Astrocyte (in vitro differentiated cells and primary cell): ENCODE data around the gene CD200.

Experiments
- CTCF ChIP-seq: IDR thresholded peaks from 2 replicates; pipeline ENCODE4 v1.5.1; 2011; ENCODE audit warnings: low read depth, mild to moderate bottlenecking, inconsistent platforms, low read length, moderate library complexity; ENCODE audit not compliant: insufficient read depth
- EZH2 ChIP-seq: IDR thresholded peaks from 2 replicates; pipeline ENCODE4 v1.6.1; 2012; ENCODE audit warnings: mild to moderate bottlenecking, low read length, inconsistent platforms; ENCODE audit not compliant: insufficient read depth

- TF ChIP-seq CTCF (no peak), EZH2 (no peak)
These were observed 75.1 kb downstream of the CD200 start for GRCh38 chr3:112407888-112408702.
